Heart right ventricle (tissue), 16 donors: ENCODE measurements around the gene GNPTG. TPM values are rescaled to one million over a fixed set of nuclear protein-coding genes. Genes with fewer than 3 reads are reported as not detected.

Experiments used
- ATAC-seq, 8 donors: fragments of 200-7000 bp; cut with Tn5 transposase; one replicate each; pipeline ENCODE4 v1.9.1; 2020; ENCODE audit warnings: mild to moderate bottlenecking in 8 of 8, moderate library complexity in 8 of 8, moderate number of reproducible peaks in 1 of 8
- DNase-seq, 2 donors: peaks; one replicate each; pipeline ENCODE4 v3.0.0-alpha.2; 2020
- H3K27ac ChIP-seq, 10 donors: fragments of 200-600 bp; sonication (generic) in 2 of 10; one replicate each; pipeline versions ENCODE4 v1.5.0 to v1.8.0; 2020 to 2022; ENCODE audit warnings: mild to moderate bottlenecking in 3 of 10
- H3K27me3 ChIP-seq, 7 donors: fragments of 200-600 bp; one replicate each; pipeline ENCODE4 v1.8.0; 2021 to 2022; ENCODE audit warnings: mild to moderate bottlenecking in 2 of 7
- H3K36me3 ChIP-seq, 9 donors: fragments of 200-600 bp; sonication (generic) in 1 of 9; one replicate each; pipeline versions ENCODE4 v1.5.0 to v1.8.0; 2020 to 2022; ENCODE audit warnings: mild to moderate bottlenecking in 2 of 9
- H3K4me1 ChIP-seq, 9 donors: fragments of 200-600 bp; sonication (generic) in 1 of 9; one replicate each; pipeline versions ENCODE4 v1.5.0 to v1.8.0; 2020 to 2022; ENCODE audit warnings: mild to moderate bottlenecking in 4 of 9
- H3K4me3 ChIP-seq, 10 donors: fragments of 200-600 bp; sonication (generic) in 2 of 10; one replicate each; pipeline versions ENCODE4 v1.5.0 to v1.8.0; 2020 to 2022; ENCODE audit warnings: mild to moderate bottlenecking in 7 of 10, moderate library complexity in 2 of 10
- H3K9me3 ChIP-seq, 11 donors: fragments of 200-600 bp in 10 of 11; sonication (generic) in 2 of 11; one replicate each; pipeline versions ENCODE4 v1.5.0 to v1.8.0; 2013 to 2022; ENCODE audit warnings: mild to moderate bottlenecking in 2 of 11, control low read depth in 1 of 11, moderate library complexity in 1 of 11
- WGBS, 2 donors: extraction: QIAGEN DNeasy Blood & Tissue Kit; methylation state at CpG; one replicate each; pipeline ENCODE4 v1.1.7; 2013; ENCODE audit warnings: inconsistent platforms in 1 of 2; 5-methylcytosine and 5-hydroxymethylcytosine counted together
- intact Hi-C, 10 donors: fragments of 100-400 bp; cut with DNase I; formaldehyde crosslinking; loops; one replicate each; pipeline versions ENCODE4 v1.11.1 to v1.14.2; 2022
- polyA plus RNA-seq, 2 donors: library from polyadenylated mRNA; stranded (reverse); fragments of 200-250 nt; gene quantifications; one replicate each; pipeline ENCODE4 v1.2.3, GENCODE V29; 2013
- total RNA-seq, 10 donors: library from RNA; stranded (reverse); fragmentation: NEBNext Ultra II Directional in 3 of 10; extraction: Animal tissue kit (Norgen Biotek cat#: 25700) in 3 of 10; gene quantifications; one replicate each; pipeline versions ENCODE4 v1.2.1 to v1.2.4, GENCODE V29; 2021 to 2023
- TF ChIP-seq, protein P1 (sequence below), 9 donors: fragments of 200-600 bp; sonication (generic) in 2 of 9; IDR thresholded peaks; one replicate each; pipeline versions ENCODE4 v1.5.0 to v1.8.0; 2021 to 2022; ENCODE audit warnings: antibody characterized with exemption in 9 of 9, mild to moderate bottlenecking in 5 of 9, moderate library complexity in 1 of 9
- donor health status: Arrhythmogenic right ventricular cardiomyopathy.
- donor health status: ischemic (EF 13 %, LVEDD 7.1; RV severe dilation, severe dysfunction).
- donor health status: healthy with polysubstance abuse.
- donor health status: DM: no; HTN: yes; CAD: no.
- donor health status: DM: no; HTN: no; CAD: no.
- donor health status: ischemic (EF 25% LVEDD 6.9; RV normal size, moderate dysfunction).
- donor health status: ischemic (EF 25% LVEDD 5.7; RV mildly dilated, moderate dysfunction).
- donor health status: healthy.
- donor health status: DM: yes; HTN: yes; CAD: no.
- donor health status: Ischemic cardiomyopathy.
- donor health status: ischemic (EF 35%, LVEDD 5.7; RV mildly dilated, moderate dysfunction).
- donor health status: nonischemic (EF 11% LVEDD 7.7; RV severe dilation, severe dysfunction).
- donor health status: DM: yes; HTN: yes; CAD: no.
- donor health status: PGD.
- donor health status: ischemic (EF 29% LVEDD 5.4; RV normal size, mild dysfunction).
- donor health status: nonischemic (EF 23%, LVEDD 6.1; RV moderate dilation, normal function).

The GNPTG gene
- total and polyA plus RNA-seq, 12 donors = 24.8 to 56.3 (median 31.8) TPM

GRCh38 chr16:1387331-1387730 lies 35.6 kb downstream of the GNPTG start:
- TF ChIP-seq, protein P1, sequence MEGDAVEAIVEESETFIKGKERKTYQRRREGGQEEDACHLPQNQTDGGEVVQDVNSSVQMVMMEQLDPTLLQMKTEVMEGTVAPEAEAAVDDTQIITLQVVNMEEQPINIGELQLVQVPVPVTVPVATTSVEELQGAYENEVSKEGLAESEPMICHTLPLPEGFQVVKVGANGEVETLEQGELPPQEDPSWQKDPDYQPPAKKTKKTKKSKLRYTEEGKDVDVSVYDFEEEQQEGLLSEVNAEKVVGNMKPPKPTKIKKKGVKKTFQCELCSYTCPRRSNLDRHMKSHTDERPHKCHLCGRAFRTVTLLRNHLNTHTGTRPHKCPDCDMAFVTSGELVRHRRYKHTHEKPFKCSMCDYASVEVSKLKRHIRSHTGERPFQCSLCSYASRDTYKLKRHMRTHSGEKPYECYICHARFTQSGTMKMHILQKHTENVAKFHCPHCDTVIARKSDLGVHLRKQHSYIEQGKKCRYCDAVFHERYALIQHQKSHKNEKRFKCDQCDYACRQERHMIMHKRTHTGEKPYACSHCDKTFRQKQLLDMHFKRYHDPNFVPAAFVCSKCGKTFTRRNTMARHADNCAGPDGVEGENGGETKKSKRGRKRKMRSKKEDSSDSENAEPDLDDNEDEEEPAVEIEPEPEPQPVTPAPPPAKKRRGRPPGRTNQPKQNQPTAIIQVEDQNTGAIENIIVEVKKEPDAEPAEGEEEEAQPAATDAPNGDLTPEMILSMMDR (IDR thresholded peaks at IDR 0.05) = no peak
- Histone ChIP-seq H3K4me3 (no peak overlapping the region), H3K9me3 (no peaks in the 10 kb centered on the region), H3K27me3 (no peaks in the 10 kb centered on the region), H3K4me1 (no peaks in the 10 kb centered on the region), H3K27ac (no peak overlapping the region), H3K36me3 (peaks cover 0 to 96% (median 9%) of the 10 kb centered on the region in 9 donors)
- DNase-seq (no peak), ATAC-seq (no peak)
- 94% methylated on average over 16 of the region's 16 CpGs for WGBS, 2 donors
- intact Hi-C loops = no loop called here

DNA sequence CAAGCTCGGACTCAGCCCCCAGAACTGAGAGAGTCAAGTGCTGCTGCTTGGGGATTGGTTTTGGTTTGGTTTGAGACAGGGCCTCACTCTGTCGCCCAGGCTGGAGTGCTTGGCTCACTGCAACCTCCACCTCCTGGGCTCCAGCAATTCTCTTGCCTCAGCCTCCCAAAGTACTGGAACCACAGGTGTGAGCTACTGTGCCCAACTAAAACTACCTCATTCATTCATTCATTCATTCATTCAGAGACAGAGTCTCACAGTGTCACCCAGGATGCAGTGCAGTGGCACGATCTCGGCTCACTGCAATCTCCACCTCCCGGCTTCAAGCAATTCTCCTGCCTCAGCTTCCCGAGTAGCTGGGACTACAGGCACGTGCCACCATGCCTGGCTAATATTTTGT lies 38.0 kb downstream of the GNPTG start:
- ATAC-seq (no peak), DNase-seq (no peak)
- Histone ChIP-seq H3K4me1 (no peaks in the 10 kb centered on the region), H3K36me3 (peaks cover 0 to 96% (median 25%) of the 10 kb centered on the region in 9 donors), H3K27me3 (no peaks in the 10 kb centered on the region), H3K4me3 (no peak overlapping the region), H3K27ac (no peak overlapping the region), H3K9me3 (no peaks in the 10 kb centered on the region)
- WGBS, 2 donors = 94 to 96% methylated on average over 7 of the region's 7 CpGs
- TF ChIP-seq, protein P1 (IDR thresholded peaks at IDR 0.05) = no peak
- intact Hi-C loops = no loop called here

DNA sequence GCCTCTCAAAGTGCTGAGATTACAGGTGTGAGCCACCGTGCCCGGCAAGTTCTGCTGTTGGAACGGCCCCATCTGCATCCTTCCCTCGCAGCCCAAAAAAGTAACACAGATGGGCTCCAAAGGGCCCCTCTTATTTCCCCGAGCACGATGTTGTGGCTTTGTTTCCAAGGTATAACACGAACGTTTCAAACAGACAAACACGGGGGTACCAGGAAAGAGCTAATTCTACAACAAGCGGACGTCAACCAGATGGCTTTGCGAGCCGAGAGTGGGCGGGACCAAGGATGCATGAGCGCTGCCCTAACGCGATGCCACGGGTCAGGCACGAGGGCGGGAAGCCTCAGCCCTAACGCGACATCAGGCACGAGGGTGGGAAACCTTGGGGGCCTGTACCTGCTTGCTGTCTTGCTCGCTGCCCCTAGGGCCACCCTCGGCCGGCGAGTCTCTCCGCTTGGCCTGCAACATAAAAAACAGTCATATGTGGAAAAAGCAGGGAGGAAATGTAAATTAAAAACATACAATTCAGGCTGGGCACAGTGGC lies 38.6 kb downstream of the GNPTG start:
- TF ChIP-seq, protein P1 (IDR thresholded peaks at IDR 0.05) = no peak
- H3K27ac ChIP-seq = no peak overlapping the region
- peaks cover 0 to 95% (median 20%) of the 10 kb centered on the region in 9 donors for H3K36me3 ChIP-seq
- DNase-seq (no peak), ATAC-seq (no peak)
- 86 to 87% methylated on average over 28 of the region's 28 CpGs for WGBS, 2 donors
- H3K4me1 ChIP-seq = no peaks in the 10 kb centered on the region
- H3K4me3 ChIP-seq = no peak overlapping the region
- no peaks in the 10 kb centered on the region for H3K27me3 ChIP-seq
- intact Hi-C loops = no loop called here
- H3K9me3 ChIP-seq = no peaks in the 10 kb centered on the region

GRCh38 chr16:1392826-1393225 lies 41.1 kb downstream of the GNPTG start:
- ATAC-seq (no peak), DNase-seq (no peak)
- intact Hi-C loops = no loop called here
- TF ChIP-seq, protein P1 (IDR thresholded peaks at IDR 0.05) = no peak
- no peaks in the 10 kb centered on the region for H3K27me3 ChIP-seq
- H3K9me3 ChIP-seq = no peaks in the 10 kb centered on the region
- H3K36me3 ChIP-seq = peaks cover 0 to 92% (median 20%) of the 10 kb centered on the region in 9 donors
- H3K4me3 ChIP-seq = no peak overlapping the region
- WGBS, 2 donors = 94 to 96% methylated on average over 17 of the region's 17 CpGs
- H3K27ac ChIP-seq = no peak overlapping the region
- H3K4me1 ChIP-seq = no peaks in the 10 kb centered on the region
